PFSK-1 (cell line): Measurements from ENCODE around the gene CDK6.

Experiments used
- POLR2AphosphoS5 ChIP-seq: IDR thresholded peaks from 2 replicates; pipeline ENCODE4 v1.6.1; 2012; ENCODE audit warnings: low read depth, mild to moderate bottlenecking, control low read depth, low read length, moderate library complexity
- TF ChIP-seq, protein P1 (sequence below), 2 experiments: IDR thresholded peaks; 2 replicates each; pipeline versions ENCODE4 v1.6.1 to v1.8.0; 2011 to 2012; ENCODE audit warnings: low read depth in 2 of 2, low read length in 2 of 2, control low read depth in 1 of 2, inconsistent platforms in 1 of 2, mild to moderate bottlenecking in 1 of 2, moderate library complexity in 1 of 2; ENCODE audit not compliant: insufficient read depth in 1 of 2

DNA sequence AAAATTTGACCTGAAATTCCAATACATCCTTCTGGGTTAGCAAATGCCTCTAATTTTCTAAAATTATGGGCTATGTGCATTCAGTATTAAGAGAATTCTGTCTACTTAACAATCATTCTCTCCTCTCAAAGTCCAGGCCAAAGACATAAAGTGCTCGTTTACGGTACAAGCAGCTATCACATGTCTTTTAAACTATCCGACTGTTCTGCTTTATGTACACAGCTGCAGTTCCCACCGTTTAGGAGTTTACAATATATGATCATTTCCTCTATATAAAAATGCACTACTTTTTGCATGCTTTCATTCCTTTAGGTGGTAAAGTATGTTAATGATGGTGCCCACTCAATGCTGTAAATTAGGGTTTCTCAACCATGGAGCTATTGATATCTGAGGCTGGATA, 34.0 kb downstream of the CDK6 start:
- TF ChIP-seq POLR2AphosphoS5: no peak
- TF ChIP-seq, protein P1, sequence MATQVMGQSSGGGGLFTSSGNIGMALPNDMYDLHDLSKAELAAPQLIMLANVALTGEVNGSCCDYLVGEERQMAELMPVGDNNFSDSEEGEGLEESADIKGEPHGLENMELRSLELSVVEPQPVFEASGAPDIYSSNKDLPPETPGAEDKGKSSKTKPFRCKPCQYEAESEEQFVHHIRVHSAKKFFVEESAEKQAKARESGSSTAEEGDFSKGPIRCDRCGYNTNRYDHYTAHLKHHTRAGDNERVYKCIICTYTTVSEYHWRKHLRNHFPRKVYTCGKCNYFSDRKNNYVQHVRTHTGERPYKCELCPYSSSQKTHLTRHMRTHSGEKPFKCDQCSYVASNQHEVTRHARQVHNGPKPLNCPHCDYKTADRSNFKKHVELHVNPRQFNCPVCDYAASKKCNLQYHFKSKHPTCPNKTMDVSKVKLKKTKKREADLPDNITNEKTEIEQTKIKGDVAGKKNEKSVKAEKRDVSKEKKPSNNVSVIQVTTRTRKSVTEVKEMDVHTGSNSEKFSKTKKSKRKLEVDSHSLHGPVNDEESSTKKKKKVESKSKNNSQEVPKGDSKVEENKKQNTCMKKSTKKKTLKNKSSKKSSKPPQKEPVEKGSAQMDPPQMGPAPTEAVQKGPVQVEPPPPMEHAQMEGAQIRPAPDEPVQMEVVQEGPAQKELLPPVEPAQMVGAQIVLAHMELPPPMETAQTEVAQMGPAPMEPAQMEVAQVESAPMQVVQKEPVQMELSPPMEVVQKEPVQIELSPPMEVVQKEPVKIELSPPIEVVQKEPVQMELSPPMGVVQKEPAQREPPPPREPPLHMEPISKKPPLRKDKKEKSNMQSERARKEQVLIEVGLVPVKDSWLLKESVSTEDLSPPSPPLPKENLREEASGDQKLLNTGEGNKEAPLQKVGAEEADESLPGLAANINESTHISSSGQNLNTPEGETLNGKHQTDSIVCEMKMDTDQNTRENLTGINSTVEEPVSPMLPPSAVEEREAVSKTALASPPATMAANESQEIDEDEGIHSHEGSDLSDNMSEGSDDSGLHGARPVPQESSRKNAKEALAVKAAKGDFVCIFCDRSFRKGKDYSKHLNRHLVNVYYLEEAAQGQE (IDR thresholded peaks at IDR 0.05; ENCODE audit: insufficient read depth in 1 of 2, low read depth in 2 of 2, low read length in 2 of 2): no peak
